HL-60 (cell line): ENCODE data around the gene FIGN.

ENCODE experiments used
- POLR2AphosphoS5 ChIP-seq: IDR thresholded peaks from 2 replicates; pipeline ENCODE4 v1.6.1; 2012; ENCODE audit warnings: low read depth
- TF ChIP-seq, protein P1 (sequence below): IDR thresholded peaks from one replicate; pipeline ENCODE4 v1.5.1; 2011; ENCODE audit warnings: low read length, control low read depth, inconsistent platforms; ENCODE audit not compliant: insufficient read depth

DNA sequence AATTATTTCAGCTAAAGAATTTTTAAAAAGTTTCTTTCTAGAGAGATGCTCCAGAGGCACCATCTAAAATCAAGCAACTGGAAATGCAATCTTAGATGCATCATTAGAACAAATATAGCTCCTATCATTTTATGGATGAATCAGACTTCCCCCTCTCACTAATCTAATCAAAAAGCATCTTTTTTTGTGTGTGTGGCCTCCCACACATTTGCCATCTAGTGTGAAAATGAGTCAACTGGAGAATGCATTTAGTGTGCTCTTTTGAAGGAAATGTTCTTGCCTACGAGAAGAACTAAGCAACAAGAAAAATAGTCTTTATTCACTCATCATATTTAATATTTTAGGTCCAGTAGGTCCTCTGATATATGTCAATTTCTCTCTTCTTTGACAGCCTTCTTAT lies 39.5 kb upstream of the FIGN start:
- TF ChIP-seq, protein P1, sequence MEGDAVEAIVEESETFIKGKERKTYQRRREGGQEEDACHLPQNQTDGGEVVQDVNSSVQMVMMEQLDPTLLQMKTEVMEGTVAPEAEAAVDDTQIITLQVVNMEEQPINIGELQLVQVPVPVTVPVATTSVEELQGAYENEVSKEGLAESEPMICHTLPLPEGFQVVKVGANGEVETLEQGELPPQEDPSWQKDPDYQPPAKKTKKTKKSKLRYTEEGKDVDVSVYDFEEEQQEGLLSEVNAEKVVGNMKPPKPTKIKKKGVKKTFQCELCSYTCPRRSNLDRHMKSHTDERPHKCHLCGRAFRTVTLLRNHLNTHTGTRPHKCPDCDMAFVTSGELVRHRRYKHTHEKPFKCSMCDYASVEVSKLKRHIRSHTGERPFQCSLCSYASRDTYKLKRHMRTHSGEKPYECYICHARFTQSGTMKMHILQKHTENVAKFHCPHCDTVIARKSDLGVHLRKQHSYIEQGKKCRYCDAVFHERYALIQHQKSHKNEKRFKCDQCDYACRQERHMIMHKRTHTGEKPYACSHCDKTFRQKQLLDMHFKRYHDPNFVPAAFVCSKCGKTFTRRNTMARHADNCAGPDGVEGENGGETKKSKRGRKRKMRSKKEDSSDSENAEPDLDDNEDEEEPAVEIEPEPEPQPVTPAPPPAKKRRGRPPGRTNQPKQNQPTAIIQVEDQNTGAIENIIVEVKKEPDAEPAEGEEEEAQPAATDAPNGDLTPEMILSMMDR = no peak
- TF ChIP-seq POLR2AphosphoS5 = no peak
